HG03064 (cell line): ENCODE measurements around the gene SLC1A2.
"Not testable (repeated sequence)": the region's sequence is repeated elsewhere in the genome, so short reads cannot be mapped to it uniquely, and the experiment has no call there.

ENCODE experiments used
- ATAC-seq: cut with Tn5 transposase; IDR thresholded peaks from one replicate; pipeline ENCODE4 v1.9.1; 2021; ENCODE audit warnings: low read depth; ENCODE audit not compliant: unreplicated experiment

The SLC1A2 gene

DNA sequence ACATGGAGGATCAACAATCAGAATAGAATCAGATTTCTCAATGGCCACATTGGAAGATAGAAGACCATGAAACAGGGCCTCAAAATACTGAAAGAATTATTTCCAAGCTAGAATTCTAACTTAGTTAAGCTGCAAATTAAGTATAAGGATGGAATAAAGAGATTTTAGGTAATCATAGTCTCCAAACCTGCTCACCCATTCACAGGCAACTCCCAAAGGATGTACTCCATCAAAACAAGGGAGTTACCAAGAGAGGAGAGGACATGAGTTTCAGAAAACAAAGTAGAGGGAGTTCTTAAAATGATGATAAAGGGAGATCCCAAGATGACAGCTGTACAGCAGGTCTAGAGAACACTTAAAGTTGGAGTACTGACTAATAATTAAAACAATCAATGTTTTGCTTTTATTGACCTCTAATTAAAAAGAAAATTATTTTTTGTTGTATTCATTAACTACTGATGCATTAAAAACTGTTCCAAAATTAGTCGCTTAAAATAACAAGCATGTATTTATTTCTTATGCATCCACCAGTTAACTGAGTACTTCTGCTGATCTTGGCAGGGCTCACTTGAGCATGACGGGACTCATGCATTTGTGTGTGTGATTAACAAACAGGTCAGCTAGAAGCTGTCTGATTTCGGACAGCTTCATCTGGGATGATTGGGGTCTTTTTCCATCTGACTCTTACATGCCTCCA is 184.8 kb downstream of the SLC1A2 start:
- no peak for ATAC-seq

GRCh38 chr11:35233518-35233917 is 185.8 kb downstream of the SLC1A2 start:
- no peak for ATAC-seq

- ATAC-seq = no peak
Measured at GRCh38 chr11:35232891-35233330, 186.4 kb downstream of the SLC1A2 start.

GRCh38 chr11:35231076-35231860 is 188.1 kb downstream of the SLC1A2 start:
- ATAC-seq = no peak

DNA sequence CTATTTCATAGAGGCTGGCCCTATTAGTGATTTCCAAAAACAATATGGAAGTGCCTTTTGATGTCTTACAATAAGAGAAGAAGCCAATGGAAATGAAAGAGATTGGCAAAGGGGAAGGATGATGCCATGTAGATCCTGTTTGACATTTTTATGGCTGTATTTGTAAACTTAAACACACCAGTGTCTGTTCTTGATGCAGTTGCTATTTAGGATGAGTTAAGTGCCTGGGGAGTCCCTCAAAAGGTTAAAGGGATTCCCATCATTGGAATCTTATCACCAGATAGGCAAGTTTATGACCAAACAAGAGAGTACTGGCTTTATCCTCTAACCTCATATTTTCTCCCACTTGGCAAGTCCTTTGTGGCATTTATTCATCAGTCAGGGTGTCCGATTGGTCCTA is 189.0 kb downstream of the SLC1A2 start:
- no peak for ATAC-seq

- ATAC-seq = no peak
Measured at GRCh38 chr11:35228328-35228725, 191.0 kb downstream of the SLC1A2 start.

- ATAC-seq = no peak
Measured at GRCh38 chr11:35227576-35228327, 191.6 kb downstream of the SLC1A2 start.

DNA sequence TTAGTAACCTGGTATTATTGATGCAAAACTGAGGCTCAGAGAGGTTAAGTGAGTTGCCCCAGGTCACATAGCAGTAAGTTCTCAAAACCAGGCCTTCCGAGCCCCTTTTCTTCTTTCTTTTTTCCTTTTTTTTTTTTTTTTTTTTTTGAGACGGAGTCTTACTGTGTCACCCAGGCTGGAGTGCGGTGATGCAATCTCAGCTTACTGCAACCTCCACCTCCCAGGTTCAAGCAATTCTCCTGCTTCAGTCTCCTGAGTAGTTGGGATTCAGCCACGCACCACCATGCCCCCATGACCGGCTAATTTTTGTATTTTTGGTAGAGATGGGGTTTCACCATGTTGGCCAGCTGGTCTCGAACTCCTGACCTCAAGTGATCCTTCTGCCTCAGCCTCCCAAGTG is 192.6 kb downstream of the SLC1A2 start:
- ATAC-seq = not testable (repeated sequence)

GRCh38 chr11:35225946-35226520 is 193.3 kb downstream of the SLC1A2 start:
- no peak for ATAC-seq

DNA sequence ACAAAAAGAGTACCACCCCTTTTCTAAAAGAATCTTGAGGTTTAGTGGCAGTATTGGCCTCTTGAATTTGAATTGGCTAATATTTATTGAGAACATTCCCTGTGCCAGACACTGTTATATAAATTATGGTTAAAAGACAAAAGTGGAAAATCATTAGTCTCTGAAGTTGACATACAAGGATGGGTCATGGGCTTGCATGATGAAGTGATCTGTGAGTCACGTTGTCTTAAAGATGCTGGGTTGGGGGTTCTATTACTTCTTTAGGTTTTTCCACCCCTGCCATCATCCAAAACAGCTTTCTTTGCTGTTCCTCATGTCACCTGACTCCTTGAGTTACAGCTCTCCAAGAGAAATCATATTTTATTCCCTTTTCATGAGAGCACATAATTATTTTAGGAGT is 195.4 kb downstream of the SLC1A2 start:
- ATAC-seq = no peak

DNA sequence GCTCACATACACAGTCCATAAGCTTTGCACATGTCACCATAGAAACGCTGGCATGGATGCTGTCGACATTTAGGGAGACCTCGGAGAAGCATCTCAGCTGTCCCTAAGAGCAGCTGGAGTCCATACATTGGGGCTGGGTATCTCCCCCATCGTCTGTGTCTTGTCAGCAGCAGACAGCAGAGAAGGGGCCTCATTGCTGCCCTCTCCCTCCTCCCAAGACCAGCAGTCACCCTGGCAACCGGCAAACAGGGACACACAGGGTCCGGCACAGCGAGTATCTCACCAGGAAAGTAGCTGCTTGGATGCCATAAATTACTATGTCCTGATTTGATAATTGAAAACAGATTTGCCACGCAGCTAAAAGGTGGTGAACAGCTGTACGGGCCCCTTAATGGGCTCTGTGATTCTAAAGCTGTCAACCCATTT is 196.0 kb downstream of the SLC1A2 start:
- no peak for ATAC-seq

- ATAC-seq = no peak
Measured at GRCh38 chr11:35218956-35219355, 200.4 kb downstream of the SLC1A2 start.

DNA sequence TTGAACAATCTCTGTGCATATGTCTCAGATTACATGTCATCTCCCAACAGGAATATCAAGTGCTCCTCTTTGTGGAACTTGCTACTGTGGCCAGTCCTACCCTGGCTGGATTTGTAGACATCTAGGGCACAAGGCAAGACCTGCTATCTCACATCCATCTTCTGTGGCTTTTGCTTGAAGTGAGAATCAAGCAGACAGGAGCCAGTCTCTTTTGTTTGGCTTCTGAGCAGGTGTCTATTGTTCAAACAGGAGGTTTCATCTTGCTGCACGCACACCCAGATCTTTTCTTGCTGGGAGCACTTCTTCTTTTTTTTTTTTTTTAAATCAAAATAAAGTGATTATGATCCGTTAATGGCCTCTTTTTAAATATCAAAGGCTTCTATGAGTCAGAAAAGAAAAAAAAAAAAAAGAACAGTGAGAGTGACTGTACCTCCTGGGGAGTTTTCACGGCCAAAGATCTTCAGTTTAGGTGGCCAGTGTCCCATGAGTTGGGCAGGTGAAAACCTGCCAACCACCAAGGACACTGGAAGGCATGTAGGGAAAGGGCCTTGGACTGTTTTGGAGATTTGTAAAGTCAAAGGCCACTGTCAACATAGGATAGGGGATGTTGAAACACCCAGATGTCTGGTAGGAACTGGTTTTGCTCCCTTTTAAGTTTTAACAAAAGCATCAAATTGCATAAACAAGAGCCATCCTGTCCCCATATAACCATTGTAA is 202.2 kb downstream of the SLC1A2 start:
- ATAC-seq = no peak

- no peak for ATAC-seq
Measured at GRCh38 chr11:35215945-35216344, 203.4 kb downstream of the SLC1A2 start.

- no peak for ATAC-seq
Measured at GRCh38 chr11:35214792-35215193, 204.6 kb downstream of the SLC1A2 start.

DNA sequence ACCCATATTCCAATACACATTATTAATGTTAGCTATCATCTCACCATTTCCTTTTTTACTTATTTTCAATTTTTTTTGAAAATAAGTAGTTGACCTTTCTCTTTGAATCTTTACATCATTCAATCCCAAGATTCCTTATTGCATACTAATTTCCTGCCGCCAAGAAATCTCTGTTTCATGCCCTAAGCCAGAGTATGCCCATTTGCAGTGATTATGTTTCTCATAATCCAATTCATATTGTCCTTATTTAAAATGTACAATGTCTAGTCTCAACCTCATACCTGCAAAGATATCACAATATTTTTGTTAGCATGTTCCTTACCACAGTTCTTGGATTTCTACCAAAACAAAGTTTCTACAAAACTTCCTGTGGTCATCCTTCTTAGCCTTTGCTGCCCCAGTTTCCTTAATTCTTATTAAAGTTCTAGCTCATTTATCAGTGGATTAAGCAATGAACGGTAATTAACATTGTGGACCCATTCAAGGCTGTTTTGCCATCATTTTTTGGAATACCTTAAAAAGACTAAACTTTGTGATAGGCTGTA is 205.1 kb downstream of the SLC1A2 start:
- no peak for ATAC-seq

DNA sequence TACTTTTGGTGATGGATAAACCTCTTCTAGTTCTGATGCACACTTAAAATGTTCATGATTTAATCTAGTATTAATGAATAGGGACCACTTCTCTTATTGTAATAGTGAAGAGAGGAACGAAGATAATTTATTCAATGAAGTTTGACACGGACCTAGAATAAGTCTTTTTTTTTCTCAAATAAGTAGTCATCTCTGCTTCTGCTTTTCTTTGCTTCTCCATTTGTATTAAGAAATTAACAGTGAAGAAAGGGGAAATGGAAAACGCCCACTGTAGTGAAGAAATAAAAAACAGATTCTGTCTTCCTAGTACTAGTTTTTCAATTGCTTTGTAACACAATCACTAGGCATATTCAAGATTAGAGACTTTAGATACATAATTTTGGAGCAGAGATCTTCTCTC is 207.4 kb downstream of the SLC1A2 start:
- ATAC-seq = no peak

DNA sequence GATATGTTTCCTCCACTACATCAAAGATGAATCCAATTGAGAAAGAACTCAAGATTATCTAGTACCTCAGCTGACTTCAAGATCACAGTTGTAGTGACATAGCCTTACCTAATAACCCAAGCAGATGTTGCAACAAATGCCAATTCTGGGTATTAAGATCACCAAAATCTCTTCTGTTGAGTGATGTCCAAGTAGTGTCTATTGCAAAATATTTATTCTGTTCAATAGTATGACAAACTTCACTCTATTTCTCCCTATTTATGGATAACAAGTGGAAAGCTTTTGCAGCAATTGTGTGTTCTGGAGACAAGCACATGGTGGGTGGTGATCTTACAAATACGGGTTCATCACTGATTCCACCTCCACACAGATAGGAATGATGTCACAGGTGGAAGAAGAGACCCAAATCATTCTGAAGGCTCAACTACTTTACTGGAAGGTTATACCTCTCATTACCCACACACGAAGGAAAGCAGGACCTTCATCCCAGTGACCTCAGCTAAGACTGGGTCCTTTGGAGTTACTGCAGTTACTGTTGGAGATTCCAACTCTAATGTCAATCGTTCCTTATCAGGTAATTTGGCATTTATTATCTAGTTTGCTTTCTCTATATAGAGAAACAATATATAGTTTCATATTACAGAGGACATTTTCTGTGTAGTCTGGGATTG is 208.3 kb downstream of the SLC1A2 start:
- no peak for ATAC-seq

GRCh38 chr11:35208795-35209194 is 210.6 kb downstream of the SLC1A2 start:
- ATAC-seq = no peak
